Embryonic facial prominence (tissue), 1 donor: ENCODE measurements around the gene ANKRD33B.
"Not testable (repeated sequence)": the region's sequence is repeated elsewhere in the genome, so short reads cannot be mapped to it uniquely, and the experiment has no call there.

Source experiments
- DNase-seq: peaks from one replicate; pipeline ENCODE4 v3.0.0-alpha.2; 2016; ENCODE audit errors: extremely low spot score

The ANKRD33B gene

DNA sequence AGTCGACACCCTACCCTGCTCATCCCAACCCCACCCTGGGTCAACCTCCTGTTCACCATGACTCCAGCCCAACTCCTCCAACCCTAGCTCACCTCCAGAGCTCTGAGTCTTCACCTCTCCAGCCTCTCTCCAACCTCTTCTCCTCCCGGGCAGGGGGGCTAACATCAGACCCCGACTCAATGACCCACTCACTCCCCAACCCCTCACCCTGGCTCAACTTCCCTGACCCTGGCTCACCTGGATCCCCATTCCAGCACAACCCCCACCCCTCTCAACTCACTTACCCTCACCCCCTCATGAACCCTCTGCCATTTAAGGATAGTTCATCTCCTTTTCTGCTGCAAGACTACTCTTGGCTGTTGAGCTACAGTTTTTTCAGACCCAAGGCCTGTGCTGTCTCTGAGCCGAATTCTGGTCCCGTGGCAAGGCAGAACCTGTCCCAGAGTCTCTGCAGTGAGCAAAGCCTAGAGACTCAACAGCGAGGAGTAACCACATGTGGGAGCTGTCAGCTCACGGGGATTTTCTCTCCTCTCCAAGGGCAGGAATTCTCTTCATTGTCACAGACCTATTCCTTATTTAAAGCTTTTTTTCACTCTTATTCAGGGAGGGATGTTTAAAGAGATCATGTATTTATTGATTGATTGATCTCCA, 29.8 kb downstream of the ANKRD33B start:
- no peak for DNase-seq

DNA sequence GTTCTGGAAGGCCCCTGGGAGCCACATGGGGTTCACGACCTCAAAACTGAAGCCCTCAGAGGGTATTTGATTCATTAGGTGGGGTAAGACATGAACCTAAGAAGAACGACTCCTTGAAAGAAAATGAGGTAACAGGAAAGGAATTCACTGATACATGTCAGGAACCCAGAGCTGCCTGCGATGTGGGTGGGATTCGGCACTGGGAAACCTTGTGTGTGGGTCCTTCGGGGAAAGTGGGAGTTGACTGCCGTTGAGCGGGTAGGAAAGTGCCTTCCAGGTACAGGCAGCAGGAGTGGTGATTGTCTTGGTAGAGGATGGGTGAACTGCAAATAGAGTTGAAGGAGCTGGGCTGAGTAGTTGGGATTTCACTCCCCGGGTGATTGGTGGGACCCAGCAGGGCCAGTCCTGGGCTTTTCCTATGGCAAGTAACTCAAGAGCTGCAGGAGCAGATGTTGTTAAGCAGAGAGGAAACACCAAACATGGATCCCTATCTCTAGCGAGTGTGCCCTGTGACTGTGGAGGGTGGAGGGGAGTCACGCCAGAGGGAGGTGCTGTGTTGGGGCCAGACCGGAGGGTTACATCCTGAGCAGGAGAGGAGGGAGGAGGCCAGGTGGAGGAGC, 30.8 kb downstream of the ANKRD33B start:
- no peak for DNase-seq

DNA sequence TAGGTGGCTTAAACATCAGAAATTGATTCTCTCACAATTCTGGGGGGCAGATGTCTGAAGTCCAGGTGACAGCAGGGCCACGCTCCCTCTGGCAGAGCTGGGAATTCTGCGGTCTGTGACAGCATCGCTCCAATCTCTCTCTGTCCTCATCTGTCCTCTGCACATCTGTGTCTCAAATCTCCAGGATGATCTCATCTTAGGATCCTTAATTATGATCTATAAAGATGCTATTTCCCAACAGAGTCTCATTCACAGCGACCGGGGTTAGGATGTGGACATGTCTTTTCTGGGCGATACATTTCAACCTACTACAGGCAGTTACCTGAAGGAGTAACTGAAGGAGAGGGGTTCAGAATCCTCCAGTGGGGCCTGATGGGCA, 31.4 kb downstream of the ANKRD33B start:
- DNase-seq = no peak

DNA sequence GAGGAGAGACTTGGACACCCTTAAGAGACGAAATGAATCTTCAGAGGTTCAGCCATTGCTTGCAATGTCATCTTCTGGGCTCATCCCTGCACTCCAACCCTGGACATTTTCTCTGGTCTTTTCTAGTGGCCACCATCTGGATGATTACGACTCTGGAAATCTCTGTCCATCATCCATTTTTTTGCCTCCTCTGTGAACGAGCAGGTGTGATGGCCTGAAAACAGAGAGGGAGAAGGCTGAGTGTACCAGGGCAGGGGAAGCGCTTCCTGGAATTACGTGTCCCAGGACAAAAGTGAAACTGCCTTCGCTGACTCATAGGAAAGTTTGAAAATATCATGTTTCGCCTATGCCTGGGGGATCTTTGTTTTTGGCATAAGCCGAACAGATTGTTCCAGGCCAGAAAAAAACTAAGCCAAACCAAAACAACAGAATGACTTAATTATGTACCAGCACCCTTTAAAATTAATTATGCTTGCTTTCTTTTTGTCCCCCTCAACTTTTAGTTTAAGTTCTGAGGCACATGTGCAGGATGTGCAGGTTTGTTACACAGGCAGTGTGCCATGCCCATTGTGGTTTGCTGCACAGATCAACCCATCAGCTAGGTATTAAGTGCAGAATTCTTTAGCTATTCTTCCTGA, 31.9 kb downstream of the ANKRD33B start:
- no peak for DNase-seq

DNA sequence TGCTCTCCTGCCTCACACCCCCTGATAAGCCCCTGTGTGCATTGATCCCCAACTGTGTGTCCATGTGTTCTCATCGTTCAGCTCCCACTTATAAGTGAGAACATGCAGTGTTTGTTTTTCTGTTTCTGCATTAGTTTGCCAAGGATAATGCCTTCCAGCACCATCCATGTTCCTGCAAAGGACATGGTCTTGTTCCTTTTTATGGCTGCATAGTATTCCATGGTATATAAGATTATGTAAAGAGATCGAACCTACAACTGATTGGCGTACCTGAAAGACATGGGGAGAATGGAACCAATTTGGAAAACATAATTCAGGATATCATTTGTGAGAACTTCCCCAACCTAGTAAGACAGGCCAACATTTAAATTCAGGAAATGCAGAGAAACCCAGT, 32.4 kb downstream of the ANKRD33B start:
- DNase-seq = no peak

DNA sequence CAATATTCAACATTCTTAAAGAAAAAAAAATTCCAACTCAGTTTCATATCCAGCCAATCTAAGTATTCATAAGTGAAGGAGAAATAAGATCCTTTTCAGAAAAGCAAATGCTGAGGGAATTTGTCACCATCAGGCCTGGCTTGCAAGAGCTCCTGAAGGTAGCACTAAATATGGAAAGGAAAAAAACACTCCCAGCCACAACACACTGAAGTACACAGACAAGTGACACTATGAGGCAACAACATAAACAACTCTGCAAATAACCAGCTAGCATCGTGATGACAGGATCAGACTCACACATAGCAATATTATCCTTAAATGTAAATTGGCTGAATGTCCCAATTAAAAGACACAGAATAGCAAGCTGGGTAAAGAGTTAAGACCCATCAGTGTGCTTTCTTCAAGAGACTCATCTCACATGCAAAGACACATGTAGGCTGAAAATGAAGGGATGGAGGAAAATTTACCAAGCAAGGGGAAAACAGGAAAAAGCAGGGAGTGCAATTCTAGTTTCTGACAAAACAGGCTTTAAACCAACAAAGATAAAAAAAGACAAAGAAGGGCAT, 33.1 kb downstream of the ANKRD33B start:
- no peak for DNase-seq

DNA sequence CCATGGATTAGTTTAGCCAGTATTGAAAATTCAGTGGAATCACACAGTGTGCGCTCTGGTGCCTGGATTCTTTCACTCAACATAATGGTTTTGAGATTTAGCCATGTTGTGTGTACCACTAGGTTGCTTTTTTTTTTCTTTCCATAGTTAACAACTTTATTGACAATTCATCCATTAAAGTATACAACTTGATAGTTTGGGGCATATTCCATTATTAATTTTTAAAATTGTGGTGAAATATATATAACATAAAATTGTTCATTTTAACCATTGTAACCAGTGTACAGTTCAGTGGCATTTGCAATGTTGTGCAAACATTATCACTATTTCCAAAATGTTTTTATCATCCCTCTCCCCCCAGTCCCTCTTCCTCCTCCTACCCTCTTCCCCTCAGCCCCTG, 35.2 kb downstream of the ANKRD33B start:
- no peak for DNase-seq

DNA sequence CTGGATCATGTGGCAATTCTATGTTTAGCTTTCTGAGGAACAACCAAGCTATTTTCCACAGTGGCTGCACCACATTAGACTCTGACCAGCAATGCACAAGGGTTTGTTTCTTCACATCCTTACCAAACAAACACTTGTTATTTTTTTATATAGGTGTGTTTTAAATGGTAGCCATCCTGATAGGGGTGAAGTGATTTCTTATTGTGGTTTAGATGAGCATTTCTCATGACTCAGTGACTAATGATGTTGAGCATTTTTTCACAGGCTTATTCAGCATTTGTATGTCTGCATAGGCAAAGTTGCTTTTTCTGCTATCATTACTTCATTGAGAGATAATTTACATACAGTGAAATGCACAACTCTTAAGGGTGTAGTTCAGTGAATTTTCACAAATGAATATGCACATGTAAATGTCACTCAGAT, 36.0 kb downstream of the ANKRD33B start:
- DNase-seq = no peak

DNA sequence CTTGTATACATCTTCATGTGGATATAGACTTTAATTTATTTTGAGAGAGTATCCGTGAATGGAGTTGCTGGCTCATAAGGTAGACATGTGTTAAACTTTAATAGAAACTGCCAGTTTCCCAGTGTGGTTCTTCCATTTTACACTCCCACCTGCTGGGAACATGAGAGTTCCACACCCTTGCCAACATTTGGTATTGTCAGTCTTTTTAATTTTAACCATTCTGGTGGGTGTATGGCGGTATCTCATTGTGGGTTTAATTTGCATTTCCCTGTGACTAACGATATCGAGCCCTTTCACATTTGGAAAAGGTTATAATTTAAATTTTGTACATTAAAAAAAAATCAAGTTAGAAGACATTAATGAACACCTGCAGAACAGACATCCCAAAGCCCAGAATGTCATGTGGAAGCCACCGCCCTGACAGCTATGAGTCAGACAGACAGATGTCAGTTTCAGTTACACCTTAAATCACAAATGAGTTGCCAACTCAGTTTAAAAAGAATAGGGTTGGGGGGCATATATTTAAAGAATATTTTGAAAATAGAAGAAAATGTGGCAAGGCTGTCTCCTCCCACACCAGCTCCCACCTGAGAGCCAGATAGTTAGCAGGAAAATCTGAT, 36.9 kb downstream of the ANKRD33B start:
- DNase-seq = no peak

DNA sequence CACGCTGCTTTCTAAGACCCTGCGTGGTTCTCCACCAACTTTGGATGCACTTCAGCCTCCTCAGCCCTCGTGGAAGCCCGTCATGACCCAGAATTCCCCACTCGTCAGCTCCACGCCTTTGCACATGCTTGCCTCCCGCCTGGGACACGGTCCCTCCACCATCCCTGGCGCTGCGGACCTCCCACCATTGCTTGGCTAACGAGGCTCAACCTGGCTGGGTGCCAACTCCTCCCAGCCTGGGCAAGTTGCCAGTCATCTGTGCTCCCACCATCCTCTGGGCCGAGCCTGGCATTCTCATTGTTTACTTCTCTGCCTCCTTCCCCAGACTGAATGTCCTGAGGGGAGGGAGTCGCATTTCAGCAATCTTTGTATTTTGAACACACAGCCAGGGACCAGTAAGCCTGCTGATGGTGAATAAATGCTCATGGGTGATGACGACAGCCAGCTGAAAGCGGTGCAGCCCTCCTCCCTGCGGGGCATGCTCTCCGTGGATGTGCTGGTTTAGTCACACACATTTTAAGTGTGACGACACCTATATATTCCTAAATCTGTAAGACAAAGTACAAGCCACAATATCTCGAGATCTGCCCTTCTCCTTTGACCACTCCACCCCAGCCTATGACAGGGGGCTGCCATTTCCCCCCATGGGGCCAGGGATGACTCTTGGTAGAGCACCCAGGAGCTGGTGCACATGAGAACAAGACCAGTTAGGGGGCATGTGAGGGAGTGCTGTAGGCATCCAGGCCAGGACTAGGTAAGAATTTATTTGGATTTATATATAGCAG, 37.6 kb downstream of the ANKRD33B start:
- DNase-seq = peak; percentile 74

DNA sequence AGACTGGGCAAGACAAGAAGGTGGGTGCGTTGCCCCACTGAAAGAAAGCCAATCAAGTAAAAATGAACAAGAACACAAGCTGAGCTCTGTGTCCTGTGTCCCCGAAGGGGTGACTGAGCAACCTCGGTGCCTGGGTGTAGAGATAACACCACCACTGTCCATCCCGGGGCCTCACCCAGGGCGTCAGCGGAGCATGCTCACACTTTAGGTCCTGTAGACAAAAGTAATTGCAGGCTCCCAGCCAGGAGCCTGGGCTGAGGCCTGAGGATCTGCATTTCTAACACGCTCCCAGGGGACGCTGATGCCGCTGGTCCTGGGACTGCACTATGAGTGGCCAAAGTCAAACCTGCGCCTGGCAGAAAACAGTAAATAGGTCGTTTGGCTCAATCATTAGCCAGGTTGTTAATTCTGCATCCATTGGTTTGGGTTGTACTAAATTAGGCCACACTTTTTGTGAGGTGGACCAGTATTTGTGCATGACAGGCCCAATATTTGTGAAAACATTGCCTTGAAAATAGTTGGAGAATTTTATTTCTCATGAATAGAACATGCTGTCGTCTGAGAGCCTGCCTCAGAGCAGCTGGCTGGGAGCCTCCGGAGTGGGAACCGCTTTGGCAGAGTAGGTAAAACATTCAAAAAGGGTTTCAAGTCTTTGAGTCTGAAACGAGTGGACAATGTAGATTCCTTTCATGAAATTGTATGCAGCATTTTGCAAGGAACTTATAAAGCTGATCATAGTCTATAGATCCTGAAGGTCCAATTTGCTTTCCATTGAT, 38.3 kb downstream of the ANKRD33B start:
- no peak for DNase-seq

DNA sequence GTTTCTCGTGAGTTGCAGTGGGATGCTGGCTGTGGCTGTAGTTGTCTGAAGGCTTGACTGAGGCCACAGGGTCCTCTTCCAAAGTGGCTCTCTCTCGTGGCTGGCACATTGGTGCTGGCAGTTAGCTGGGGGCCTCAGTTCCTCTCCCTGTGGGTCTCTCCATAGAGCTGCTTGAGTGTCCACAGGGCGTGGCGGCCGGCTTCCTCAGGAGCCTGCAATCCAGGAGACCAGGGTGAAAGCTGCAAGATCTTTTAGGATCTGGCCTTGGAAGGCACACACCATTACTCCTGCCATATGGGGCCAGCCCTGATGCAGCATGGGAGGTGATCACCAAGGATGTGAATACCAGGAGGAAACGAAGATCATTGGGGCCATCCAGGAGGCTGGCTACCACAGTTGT, 41.1 kb downstream of the ANKRD33B start:
- no peak for DNase-seq

DNA sequence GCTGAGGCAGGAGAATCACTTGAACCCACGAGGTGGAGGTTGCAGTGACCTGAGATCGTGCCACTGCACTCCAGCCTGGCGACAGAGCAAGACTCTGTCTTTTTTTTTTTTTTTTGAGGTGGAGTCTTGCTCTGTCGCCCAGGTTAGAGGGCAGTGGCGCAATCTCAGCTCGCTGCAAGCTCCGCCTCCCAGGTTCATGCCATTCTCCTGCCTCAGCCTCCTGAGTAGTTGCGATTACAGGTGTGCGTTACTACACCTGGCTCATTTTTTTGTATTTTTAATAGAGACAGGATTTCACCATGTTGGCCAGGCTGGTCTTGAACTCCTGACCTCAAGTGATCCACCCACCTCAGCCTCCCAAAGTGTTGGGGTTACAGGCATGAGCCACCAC, 42.8 kb downstream of the ANKRD33B start:
- not testable (repeated sequence) for DNase-seq

DNA sequence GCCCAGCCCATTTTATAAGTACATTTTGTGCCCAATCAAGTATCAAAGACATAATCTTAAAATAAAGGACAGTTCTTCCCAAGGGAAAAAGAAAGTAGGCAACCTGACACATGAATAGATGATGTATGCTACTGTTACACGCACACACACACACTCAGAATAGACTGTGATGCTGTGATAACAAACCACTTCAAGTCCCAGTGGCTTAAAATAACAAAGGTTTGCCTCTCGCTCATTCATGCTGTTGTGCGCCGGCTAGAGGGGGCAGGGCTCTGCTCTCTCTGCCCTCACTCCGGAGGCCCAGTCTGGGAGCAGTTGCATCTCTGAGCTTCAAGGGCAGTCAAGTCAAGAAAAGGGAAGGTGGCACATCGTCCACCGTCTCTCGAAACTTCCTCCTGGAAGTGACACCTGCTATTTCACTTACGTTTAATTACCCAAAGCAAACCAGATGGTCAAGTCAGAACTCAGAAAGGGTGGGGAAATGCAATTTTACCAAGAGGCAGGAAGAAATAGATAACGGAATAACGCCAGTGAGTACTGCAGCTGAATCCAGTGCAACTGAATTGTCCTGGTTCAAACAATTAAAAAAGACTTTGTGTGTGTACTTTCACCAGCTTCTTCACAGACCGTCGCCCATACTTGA, 43.3 kb downstream of the ANKRD33B start:
- no peak for DNase-seq

DNA sequence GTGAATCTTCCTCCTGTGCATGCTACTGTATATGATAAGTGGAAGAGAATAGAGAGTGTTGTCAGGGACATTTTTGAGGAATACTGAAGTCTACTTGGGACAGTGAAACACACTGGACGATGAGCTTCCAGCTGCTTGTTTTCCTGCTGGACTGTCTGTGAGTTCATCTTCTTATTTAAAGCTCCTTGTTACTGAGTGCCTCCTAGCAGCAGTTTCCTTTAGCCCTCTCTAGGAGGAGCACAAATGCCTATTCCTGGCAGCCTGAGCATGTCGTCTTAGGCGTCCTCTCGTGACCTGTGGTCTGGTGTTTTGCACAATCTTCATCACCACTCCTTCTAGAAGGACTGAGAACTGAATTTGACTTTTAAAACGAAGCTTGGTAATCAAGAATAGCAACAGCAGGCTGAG, 43.8 kb downstream of the ANKRD33B start:
- no peak for DNase-seq

DNA sequence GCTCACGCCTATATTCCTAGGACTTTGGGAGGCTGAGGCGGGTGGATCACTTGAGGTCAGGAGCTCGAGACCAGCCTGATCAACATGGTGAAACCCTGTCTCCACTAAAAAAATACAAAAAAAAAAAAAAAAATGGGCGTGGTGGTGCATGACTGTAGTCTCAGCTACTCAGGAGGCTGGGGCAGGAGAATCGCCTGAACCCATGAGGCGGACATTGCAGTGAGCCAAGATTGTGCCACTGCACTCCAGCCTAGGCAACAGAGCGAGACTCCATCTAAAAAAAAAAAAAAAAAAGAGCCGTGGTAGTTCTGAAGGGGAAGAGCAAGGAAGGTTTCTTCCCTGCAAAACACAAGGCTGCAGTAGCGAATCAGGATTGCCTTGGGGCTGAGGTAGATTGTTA, 44.2 kb downstream of the ANKRD33B start:
- not testable (repeated sequence) for DNase-seq

DNA sequence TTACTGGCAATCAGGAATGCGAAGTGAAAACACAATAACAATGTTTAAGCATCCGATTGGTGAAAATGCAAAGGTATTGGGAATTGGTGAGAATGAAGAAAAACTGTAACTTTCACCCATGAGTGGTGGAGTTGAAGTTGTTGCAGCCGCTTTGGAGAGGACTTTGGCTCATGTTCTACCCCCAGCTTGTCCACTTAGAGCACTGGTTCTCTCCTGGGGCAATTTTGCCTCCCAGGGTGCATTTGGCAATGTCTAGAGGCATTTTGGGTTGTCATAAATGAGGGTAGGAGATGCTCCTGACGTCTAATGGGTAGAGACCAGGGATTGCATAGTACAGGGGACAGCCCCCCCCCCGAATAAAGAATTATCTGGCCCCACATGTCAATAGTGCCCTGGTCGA, 46.2 kb downstream of the ANKRD33B start:
- DNase-seq = no peak

DNA sequence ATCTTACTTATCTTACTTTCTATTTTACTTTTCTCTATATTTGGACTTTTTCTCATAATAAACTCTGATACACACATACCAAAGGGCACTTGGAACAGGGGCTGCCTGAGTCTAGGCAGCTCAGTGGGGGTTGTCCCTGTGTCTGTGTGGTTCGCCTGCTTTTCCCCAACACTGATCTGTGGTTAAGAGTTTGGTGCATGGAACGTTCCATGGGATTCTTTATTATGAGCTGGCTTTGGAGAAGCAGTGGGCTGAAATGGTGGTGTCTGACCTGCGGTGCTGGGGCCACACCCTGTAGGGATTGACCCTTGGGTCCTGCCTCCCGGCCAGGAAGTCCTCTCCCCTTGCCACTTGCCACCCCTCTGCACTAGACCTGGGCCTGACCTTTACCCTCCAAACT, 47.4 kb downstream of the ANKRD33B start:
- DNase-seq = no peak

DNA sequence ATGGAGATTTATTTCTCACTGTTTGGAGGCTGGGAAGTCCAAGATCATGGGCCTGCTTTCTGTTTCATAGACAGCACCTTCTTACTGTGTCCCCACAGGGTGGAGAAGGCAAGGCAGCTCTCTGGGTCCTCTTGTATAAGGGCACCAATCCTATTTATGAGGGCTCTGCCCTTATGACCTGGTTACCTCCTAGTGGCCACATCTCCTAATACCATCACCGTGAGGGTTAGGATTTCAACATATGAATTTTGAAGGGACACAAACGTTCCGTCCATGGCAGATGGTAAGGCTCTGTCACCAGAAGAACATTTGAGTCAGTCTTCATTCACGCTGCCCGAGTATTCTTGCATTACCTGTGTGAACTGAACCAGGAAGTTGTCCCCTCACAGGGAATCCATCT, 48.4 kb downstream of the ANKRD33B start:
- DNase-seq = no peak

DNA sequence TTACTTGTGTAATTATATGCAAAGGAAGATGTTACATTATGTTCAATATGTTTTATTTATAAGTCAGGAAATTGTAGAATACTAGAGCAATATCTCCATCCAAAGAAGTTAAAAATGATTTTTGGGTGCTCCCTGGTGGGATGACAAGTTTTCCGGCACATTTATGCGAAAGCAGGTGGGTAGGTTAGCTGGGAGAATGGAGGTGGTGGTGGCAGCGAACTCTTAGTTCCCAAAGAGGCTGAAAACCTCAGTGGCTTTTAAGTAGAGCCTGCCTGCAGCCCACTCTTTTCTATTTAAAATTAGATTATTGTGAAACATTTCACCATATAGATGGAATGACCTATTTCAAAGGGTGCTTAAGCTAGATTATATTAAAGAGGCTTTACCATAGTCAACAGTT, 51.8 kb downstream of the ANKRD33B start:
- no peak for DNase-seq

DNA sequence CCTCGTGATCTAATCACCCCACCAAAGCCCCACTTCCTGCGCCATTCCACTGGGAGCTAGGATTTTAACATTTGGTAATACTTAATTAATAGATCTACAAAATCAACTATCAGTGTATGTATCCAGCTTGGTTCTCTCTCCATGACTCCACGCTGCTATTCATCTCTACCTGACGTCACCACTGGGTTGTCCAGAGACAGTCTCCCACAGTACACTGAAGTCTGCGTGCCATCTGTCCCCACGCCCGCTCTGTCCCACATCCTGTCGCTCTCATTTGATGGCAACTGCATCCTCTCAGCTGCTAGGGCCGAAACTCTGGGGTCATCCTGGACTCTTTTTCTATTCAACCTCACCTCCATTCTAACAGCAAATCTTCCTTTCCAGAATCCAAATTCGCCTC, 53.2 kb downstream of the ANKRD33B start:
- DNase-seq = no peak
